Measurements from ENCODE around the gene NLRP9.

NLRP9 gene

DNA sequence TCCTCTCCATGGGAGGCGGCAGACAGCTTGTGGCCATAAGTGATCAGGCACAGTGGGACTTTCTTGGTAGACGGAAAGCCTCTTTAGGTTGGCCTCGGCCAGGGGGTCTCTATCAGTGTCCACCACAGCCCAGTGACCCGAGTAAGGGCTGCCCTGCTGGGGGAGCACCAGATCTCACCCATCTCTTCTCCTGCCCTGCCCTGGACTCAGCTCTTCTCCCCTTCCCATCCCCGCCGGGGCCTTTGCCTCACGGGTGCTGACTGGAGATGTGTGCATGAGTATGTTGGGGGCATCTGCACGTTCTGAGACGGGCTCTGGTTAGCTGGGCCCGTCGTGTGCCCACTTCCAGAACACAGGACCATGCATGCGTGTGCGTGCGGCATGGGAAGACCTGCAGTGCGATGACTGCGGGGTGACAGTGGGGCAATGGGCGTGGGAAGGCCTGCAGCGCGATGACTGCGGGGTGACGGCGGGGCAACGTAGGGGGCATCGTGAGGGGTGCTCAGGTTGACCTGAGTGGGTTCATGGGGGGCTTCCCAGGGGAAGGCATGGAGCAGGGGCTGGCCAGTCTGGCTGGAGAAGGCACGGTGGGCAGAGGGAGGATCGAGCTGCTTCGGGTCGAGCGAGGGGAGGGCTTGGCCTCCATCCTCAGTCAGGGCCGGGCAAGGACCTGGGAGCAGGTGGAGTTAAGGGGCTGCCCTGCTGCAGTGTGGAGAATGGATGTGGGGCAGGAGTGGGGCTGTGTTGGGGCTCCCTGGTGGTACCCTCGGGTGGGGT lies 47.2 kb downstream of the NLRP9 start:
- H3K4me3 ChIP-seq (ENCODE audit: low read length), result no peak overlapping the region
- DNase-seq (ENCODE audit: low read depth), result no peak
- TF ChIP-seq, protein P1, sequence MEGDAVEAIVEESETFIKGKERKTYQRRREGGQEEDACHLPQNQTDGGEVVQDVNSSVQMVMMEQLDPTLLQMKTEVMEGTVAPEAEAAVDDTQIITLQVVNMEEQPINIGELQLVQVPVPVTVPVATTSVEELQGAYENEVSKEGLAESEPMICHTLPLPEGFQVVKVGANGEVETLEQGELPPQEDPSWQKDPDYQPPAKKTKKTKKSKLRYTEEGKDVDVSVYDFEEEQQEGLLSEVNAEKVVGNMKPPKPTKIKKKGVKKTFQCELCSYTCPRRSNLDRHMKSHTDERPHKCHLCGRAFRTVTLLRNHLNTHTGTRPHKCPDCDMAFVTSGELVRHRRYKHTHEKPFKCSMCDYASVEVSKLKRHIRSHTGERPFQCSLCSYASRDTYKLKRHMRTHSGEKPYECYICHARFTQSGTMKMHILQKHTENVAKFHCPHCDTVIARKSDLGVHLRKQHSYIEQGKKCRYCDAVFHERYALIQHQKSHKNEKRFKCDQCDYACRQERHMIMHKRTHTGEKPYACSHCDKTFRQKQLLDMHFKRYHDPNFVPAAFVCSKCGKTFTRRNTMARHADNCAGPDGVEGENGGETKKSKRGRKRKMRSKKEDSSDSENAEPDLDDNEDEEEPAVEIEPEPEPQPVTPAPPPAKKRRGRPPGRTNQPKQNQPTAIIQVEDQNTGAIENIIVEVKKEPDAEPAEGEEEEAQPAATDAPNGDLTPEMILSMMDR (IDR thresholded peaks at IDR 0.05; ENCODE audit: insufficient read depth, low read depth, low read length, missing control alignments), result no peak

DNA sequence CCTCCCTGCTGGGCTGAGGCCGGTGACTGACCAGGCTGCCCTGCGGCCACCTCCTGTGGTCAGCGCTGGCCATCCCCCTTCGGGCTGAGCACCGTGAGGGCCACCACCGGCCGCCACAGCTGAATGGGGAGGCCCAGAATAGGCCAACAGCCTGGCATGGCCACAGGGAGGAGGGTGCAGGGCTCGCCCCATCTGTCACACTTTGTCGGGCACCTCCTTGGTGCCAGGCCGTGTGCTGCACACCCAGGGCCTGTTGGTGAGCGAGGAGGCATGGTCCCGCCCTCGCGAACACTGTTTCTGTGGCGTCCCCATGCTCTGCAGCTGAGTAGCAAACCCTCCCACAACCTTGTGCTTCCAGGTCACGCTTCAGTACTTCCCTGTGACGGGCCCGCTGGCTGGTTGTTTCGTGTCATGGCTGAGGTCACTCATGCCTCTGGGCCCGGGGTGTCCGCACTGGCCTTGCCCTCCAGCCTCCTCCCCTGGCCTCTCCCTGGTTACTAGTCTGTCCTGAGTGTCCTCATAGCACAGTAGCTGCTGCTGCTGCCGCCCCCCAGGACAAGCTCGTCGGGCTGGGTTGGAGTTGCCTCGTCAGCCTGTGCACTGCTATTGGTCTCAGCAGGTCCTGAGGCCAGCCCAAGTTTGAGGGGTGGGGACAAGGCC lies 48.0 kb downstream of the NLRP9 start:
- H3K4me3 ChIP-seq (ENCODE audit: low read length), result no peak overlapping the region

DNA sequence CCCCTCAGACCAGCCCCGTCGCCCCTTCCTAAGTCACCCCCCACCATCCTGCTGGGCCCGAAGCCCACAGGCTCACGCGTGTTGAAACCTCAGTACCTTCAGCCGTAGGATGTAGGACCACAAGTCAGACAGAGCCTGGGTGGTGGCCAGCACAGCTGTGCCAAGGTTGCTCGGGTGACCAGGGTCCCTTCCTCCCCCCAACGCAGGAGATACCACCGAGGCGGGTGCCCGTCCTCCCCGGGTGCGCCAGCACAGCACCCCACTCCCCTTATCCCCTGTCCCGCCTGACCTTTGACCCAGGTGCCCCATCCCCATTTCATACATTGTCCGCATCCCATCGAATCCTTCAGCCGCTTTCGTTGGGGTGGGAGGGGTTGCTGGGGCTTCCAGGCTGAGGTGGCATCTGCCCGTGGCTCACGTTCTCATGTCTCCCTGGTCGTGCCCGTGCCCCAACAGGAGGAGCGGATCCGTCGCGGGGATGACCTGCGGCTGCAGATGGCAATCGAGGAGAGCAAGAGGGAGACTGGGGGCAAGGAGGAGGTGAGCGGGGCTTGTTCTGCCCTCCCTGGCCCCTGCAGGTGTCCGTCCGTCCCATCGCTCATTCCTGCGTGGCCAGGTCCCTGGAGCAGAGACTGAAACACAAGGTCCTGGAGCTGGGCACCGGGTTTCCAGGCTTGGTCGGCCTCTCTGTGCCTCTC lies 48.6 kb downstream of the NLRP9 start:
- no peak for DNase-seq (ENCODE audit: low read depth)
- TF ChIP-seq, protein P1 (IDR thresholded peaks at IDR 0.05; ENCODE audit: insufficient read depth, low read depth, low read length, missing control alignments), result no peak
- no peak overlapping the region for H3K4me3 ChIP-seq (ENCODE audit: low read length)

More for the DNA sequence above, 48.0 kb downstream of the NLRP9 start:
- no peak for DNase-seq (ENCODE audit: low read depth)
- TF ChIP-seq, protein P1 (IDR thresholded peaks at IDR 0.05; ENCODE audit: insufficient read depth, low read depth, low read length, missing control alignments), result no peak

DNA sequence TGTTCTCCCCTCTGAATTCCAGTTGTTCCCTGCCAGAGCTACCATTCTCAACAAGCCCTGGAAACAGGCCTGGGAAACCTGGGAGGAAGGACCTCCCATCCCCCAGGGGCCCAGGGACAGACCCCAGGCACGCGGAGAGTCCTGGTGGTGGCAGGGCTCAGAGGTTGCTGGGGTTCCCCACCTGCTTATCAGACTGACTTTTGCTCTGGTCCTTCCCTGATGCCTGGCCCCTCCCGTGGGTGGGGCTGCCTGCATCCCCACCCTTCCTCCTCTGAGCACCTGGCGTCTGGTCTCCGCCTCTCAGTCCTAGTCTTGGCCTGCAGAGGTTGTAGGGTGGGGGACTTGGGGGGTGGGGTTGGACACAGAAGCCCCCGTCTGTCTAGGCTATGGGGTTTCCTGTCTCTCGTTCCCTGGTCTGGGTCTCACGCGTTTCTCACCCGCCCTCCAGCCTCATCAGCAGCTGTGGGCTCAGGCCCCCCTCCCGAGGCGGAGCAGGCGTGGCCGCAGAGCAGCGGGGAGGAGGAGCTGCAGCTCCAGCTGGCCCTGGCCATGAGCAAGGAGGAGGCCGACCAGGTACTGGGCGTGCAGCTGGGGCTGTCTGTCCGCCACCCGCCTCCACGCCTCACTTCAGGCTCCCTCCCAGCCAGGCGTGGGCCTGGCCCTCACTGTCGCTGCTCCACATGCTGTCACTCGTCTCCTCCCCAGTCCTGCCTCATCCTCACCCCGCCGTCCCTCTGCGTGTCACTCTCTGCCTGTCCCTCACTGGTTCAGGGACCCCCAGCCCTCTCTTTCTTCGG lies 49.6 kb downstream of the NLRP9 start:
- H3K4me3 ChIP-seq (ENCODE audit: low read length), result no peak overlapping the region
- no peak for DNase-seq (ENCODE audit: low read depth)
- TF ChIP-seq, protein P1 (IDR thresholded peaks at IDR 0.05; ENCODE audit: insufficient read depth, low read depth, low read length, missing control alignments), result no peak

DNA sequence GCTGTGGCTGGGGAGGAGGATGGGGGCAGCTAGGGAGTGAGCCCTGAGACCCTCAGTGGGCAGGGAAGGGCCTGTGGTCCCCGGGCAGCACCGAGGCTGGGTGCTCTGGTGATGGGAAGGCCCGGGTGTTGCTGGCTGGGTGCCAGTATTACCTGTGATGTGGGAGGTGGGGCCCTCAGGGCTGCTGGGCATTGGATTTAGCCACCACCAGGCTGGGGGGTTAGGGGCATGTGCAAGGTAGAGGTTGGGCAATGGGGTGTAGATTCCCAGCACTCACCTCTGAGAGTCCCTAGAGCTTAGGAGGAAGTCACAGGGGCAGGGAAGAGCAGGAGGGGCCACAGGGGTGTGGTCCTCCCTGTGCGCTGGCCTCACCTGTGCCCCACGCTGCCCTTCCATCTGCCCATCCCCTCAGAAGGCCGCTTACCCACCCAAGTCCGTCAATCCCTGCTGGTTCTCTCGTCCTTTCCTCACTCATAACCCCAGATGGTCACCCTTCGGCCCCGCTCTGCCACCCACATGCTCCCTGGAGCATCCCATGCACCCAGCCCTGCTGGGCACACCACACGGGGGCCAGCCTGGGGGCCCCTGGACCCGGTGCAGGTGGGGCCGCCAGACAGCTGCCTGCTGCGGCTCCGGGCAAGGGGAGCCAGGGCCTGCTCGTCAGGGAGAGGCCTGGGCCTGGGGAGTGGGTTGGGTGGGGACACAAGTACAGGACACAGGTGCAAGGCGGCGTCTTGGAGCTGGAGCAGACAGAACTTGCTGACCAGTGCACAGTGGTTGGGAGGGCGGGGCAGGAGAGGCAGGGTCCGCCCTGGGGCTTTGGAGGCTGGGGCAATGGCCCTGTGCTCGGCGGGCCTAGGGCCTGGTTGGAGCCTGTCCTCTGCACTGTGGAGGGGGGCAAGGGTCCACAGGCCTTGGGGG lies 50.7 kb downstream of the NLRP9 start:
- no peak overlapping the region for H3K4me3 ChIP-seq (ENCODE audit: low read length)
- TF ChIP-seq, protein P1 (IDR thresholded peaks at IDR 0.05; ENCODE audit: insufficient read depth, low read depth, low read length, missing control alignments), result no peak
- no peak for DNase-seq (ENCODE audit: low read depth)
